ENCODE results near the gene RAF1.

GRCh38 chr3:12612514-12613226, 51.2 kb downstream of the RAF1 start:
- TF ChIP-seq POLR2AphosphoS5 (IDR thresholded peaks at IDR 0.05; ENCODE audit: borderline replicate concordance, low read depth, low read length) (no peak), EZH2 (IDR thresholded peaks at IDR 0.05) (no peak), FOXP2 (optimal IDR thresholded peaks at IDR 0.05; ENCODE audit: control extremely low read depth, extremely low read length, insufficient read depth) (no peak)

All from SK-N-MC (cell line).